NCI-H187 (cell line): Measurements from ENCODE around the gene GNLY.
"Not testable (repeated sequence)": the region's sequence is repeated elsewhere in the genome, so short reads cannot be mapped to it uniquely, and the experiment has no call there.

Experiments used
- DNase-seq, 2 experiments: peaks; one replicate each; lab custom pipeline; 2025; lab: John Stamatoyannopoulos, UW

Gene GNLY

GRCh38 chr2:85665264-85665937 is 28.8 kb upstream of the GNLY start:
- DNase-seq: no peak

- no peak for DNase-seq
Measured at GRCh38 chr2:85666016-85666415, 28.1 kb upstream of the GNLY start.

GRCh38 chr2:85666435-85667316 is 27.5 kb upstream of the GNLY start:
- no peak for DNase-seq

- no peak for DNase-seq
Measured at GRCh38 chr2:85667561-85668008, 26.6 kb upstream of the GNLY start.

- peak; percentile 42 to 57 for DNase-seq
Measured at GRCh38 chr2:85668009-85668856, 25.9 kb upstream of the GNLY start, which contains the start of gene SFTPB. Gene SFTPB (minus strand): TSS chr2:85668199. CDS start chr2:85668183, 16 bp downstream.

- no peak for DNase-seq
Measured at GRCh38 chr2:85668857-85669142, 25.4 kb upstream of the GNLY start.

- no peak for DNase-seq
Measured at GRCh38 chr2:85669549-85669948, 24.6 kb upstream of the GNLY start.

GRCh38 chr2:85670416-85670815 is 23.7 kb upstream of the GNLY start:
- not testable (repeated sequence) for DNase-seq

- no peak for DNase-seq
Measured at GRCh38 chr2:85672456-85672855, 21.7 kb upstream of the GNLY start.

GRCh38 chr2:85673716-85674375 is 20.3 kb upstream of the GNLY start:
- no peak for DNase-seq

- DNase-seq: no peak
Measured at GRCh38 chr2:85674417-85674816, 19.7 kb upstream of the GNLY start.

GRCh38 chr2:85675427-85675826 is 18.7 kb upstream of the GNLY start:
- no peak for DNase-seq

GRCh38 chr2:85675866-85676548 is 18.2 kb upstream of the GNLY start:
- no peak for DNase-seq

- DNase-seq: no peak
Measured at GRCh38 chr2:85678377-85678776, 15.8 kb upstream of the GNLY start.

- DNase-seq: peak; percentile 43 to 47
Measured at GRCh38 chr2:85678794-85679672, 15.1 kb upstream of the GNLY start.

- DNase-seq: no peak
Measured at GRCh38 chr2:85680707-85681371, 13.3 kb upstream of the GNLY start.

- DNase-seq: no peak
Measured at GRCh38 chr2:85681372-85681763, 12.8 kb upstream of the GNLY start.

GRCh38 chr2:85681776-85682175 is 12.4 kb upstream of the GNLY start:
- no peak for DNase-seq

GRCh38 chr2:85682378-85682777 is 11.8 kb upstream of the GNLY start:
- DNase-seq: no peak

- DNase-seq: no peak
Measured at GRCh38 chr2:85684380-85684779, 9.8 kb upstream of the GNLY start.
